Endodermal cell (in vitro differentiated cells): ENCODE data around the gene IMMP2L. TPM values are rescaled to one million over a fixed set of nuclear protein-coding genes. Genes with fewer than 3 reads are reported as not detected.

Experiments used
- DNase-seq: peaks from one replicate; pipeline ENCODE4 v3.0.0-alpha.2; 2017
- H3K27ac ChIP-seq: 2 replicates; pipeline ENCODE4 v1.5.1; 2013; ENCODE audit warnings: mild to moderate bottlenecking, low read depth, low read length, moderate library complexity
- H3K27me3 ChIP-seq: 2 replicates; pipeline ENCODE4 v1.6.1; 2013; ENCODE audit warnings: mild to moderate bottlenecking, low read length, moderate library complexity; ENCODE audit not compliant: insufficient read depth, control insufficient read depth, poor library complexity, severe bottlenecking
- H3K36me3 ChIP-seq: 2 replicates; pipeline ENCODE4 v1.7.0; 2013; ENCODE audit warnings: mild to moderate bottlenecking, low read length, moderate library complexity; ENCODE audit not compliant: control insufficient read depth, insufficient read depth
- H3K4me1 ChIP-seq: one replicate; pipeline ENCODE4 v1.7.0; 2013; ENCODE audit warnings: low read length; ENCODE audit not compliant: control insufficient read depth, insufficient read depth
- H3K4me3 ChIP-seq: 2 replicates; pipeline ENCODE4 v1.5.1; 2013; ENCODE audit warnings: mild to moderate bottlenecking, low read length, moderate library complexity
- H3K9ac ChIP-seq: 2 replicates; pipeline ENCODE4 v1.6.1; 2013; ENCODE audit warnings: mild to moderate bottlenecking, low read length, moderate library complexity; ENCODE audit not compliant: poor library complexity, severe bottlenecking; ENCODE audit errors: extremely low read depth
- H3K9me3 ChIP-seq: 2 replicates; pipeline ENCODE4 v1.6.1; 2013; ENCODE audit warnings: mild to moderate bottlenecking, low read length, moderate library complexity; ENCODE audit not compliant: control insufficient read depth
- H3K27ac Mint-ChIP-seq: 2 replicates; pipeline ENCODE4 v1.8.0; 2020; ENCODE audit warnings: mixed read lengths
- H3K27me3 Mint-ChIP-seq: 2 replicates; pipeline ENCODE4 v1.8.0; 2021; ENCODE audit warnings: mild to moderate bottlenecking, mixed read lengths; ENCODE audit not compliant: insufficient read depth
- H3K36me3 Mint-ChIP-seq: 2 replicates; pipeline ENCODE4 v1.8.0; 2020; ENCODE audit warnings: low read depth, mixed read lengths
- H3K4me1 Mint-ChIP-seq: 2 replicates; pipeline ENCODE4 v1.8.0; 2020; ENCODE audit warnings: mixed read lengths
- H3K4me3 Mint-ChIP-seq: 2 replicates; pipeline ENCODE4 v1.8.0; 2020; ENCODE audit warnings: mild to moderate bottlenecking, moderate library complexity, mixed read lengths
- H3K9me3 Mint-ChIP-seq: 2 replicates; pipeline ENCODE4 v1.8.0; 2020; ENCODE audit warnings: mild to moderate bottlenecking, mixed read lengths
- WGBS, 2 experiments: methylation state at CpG; one replicate each; pipeline versions ENCODE4 v1.1.5 to v1.1.7; 2013; ENCODE audit warnings: missing lambda C conversion rate in 2 of 2, mixed read lengths in 1 of 2; ENCODE audit not compliant: insufficient coverage in 1 of 2, insufficient read length in 1 of 2; 5-methylcytosine and 5-hydroxymethylcytosine counted together
- total RNA-seq, 2 donors: library from RNA; stranded (reverse); fragmentation: NEBNext Ultra II Directional in 1 of 2; extraction: Animal tissue kit (Norgen Biotek cat#: 25700) in 1 of 2; gene quantifications; 2 replicates in 1 of 2; 3 replicates in 1 of 2; pipeline ENCODE4 v1.2.1, GENCODE V29; 2021
- TF ChIP-seq, protein P1 (sequence below): fragments of 200-600 bp; sonication (generic); conservative IDR thresholded peaks from 2 replicates; pipeline ENCODE4 v1.5.0; 2021; ENCODE audit warnings: antibody characterized with exemption, mild to moderate bottlenecking

IMMP2L gene
- total RNA-seq, 2 donors from 2014 or later, result 17.7 to 19.4 TPM

DNA sequence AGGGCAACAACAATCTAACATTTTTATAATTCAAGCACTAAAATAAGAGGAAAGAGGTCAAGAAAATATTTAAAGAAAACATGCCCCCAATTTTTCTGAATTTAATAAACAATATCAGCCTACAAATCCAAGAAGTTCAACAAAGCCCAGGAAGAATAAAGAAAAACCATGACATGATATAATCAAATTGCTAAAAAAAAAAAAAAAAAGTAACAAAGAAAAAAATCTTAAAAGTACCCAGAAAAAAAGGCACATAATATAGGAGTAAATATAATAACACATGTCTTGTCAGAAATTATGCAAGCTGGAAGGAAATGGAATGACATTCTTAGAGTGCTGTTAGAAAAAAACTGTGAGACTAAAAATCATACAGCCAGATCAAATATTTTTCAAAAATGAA, 151.4 kb downstream of the IMMP2L start:
- TF ChIP-seq, protein P1, sequence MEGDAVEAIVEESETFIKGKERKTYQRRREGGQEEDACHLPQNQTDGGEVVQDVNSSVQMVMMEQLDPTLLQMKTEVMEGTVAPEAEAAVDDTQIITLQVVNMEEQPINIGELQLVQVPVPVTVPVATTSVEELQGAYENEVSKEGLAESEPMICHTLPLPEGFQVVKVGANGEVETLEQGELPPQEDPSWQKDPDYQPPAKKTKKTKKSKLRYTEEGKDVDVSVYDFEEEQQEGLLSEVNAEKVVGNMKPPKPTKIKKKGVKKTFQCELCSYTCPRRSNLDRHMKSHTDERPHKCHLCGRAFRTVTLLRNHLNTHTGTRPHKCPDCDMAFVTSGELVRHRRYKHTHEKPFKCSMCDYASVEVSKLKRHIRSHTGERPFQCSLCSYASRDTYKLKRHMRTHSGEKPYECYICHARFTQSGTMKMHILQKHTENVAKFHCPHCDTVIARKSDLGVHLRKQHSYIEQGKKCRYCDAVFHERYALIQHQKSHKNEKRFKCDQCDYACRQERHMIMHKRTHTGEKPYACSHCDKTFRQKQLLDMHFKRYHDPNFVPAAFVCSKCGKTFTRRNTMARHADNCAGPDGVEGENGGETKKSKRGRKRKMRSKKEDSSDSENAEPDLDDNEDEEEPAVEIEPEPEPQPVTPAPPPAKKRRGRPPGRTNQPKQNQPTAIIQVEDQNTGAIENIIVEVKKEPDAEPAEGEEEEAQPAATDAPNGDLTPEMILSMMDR, result no peak
- H3K4me1 Mint-ChIP-seq, result no peaks in the 10 kb centered on the region

DNA sequence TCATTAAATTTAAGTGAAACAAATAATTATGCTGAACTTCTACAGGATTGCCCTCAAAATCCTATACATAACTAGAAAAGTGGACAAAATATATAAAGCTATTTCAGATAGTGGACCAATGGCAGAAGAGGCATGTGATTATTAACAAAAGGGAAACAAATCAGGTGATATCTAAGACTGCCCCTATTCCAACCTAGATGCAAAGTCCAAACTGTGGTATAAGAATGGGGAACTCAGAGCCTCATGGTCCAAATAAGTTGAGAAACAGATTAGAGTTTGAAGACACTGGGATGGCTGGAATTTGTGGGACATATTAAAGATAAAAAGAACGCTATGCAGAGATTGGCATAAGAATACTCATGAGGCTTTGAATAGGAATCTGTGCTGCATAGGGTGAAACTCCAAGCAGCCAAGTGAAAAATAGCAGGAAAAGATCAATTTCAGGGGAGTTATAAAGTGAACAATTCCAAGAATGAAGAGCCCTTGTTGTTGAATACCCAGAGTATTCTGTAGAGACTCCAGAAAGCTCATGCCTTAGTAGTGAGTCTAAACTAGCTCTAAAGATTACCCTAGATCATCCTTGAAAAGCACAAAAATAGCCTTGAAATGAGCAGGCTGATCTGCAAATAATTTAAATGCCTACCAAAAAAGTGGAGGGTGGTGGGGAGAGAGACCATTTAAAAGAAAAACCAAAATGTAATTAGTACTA, 152.4 kb downstream of the IMMP2L start:
- H3K27ac ChIP-seq, result no peak overlapping the region
- no peaks in the 10 kb centered on the region for H3K4me1 ChIP-seq
- no peaks in the 10 kb centered on the region for H3K9me3 ChIP-seq
- WGBS, 2 experiments, result 75 to 82% methylated on average over 1 of the region's 1 CpG
- DNase-seq, result no peak
- Mint-ChIP-seq H3K36me3 (no peaks in the 10 kb centered on the region), H3K4me3 (no peak overlapping the region), H3K27ac (no peak overlapping the region), H3K4me1 (no peaks in the 10 kb centered on the region), H3K27me3 (no peaks in the 10 kb centered on the region), H3K9me3 (no peaks in the 10 kb centered on the region)
- H3K36me3 ChIP-seq, result no peaks in the 10 kb centered on the region
- TF ChIP-seq, protein P1, result no peak
- no peaks in the 10 kb centered on the region for H3K27me3 ChIP-seq
- no peak overlapping the region for H3K4me3 ChIP-seq
- H3K9ac ChIP-seq, result no peak overlapping the region

More for the DNA sequence above, 151.4 kb downstream of the IMMP2L start:
- Histone ChIP-seq H3K27ac (no peak overlapping the region), H3K4me3 (no peak overlapping the region), H3K4me1 (no peaks in the 10 kb centered on the region), H3K9ac (no peak overlapping the region), H3K27me3 (no peaks in the 10 kb centered on the region), H3K9me3 (no peaks in the 10 kb centered on the region), H3K36me3 (no peaks in the 10 kb centered on the region)
- Mint-ChIP-seq H3K4me3 (no peak overlapping the region), H3K9me3 (no peaks in the 10 kb centered on the region), H3K27me3 (no peaks in the 10 kb centered on the region), H3K36me3 (no peaks in the 10 kb centered on the region), H3K27ac (no peak overlapping the region)
- no peak for DNase-seq

DNA sequence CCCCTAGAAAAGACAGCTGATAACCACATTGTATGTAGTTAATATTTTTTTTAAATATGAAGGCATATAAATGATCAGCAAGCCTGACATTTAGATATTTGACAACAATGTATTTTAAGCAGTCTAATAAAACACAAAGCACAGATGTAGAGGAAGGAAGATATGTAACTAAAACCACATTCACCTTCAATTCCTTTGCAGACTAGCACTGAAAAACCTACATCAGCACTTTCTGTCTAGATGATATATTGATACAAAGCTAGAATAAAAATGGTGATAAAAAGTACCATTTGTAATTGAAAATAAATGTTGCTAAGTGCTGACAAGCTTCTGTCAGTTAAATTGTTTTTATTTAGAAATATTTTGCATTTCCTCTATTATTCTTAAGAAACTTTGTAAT, 153.6 kb downstream of the IMMP2L start:
- Mint-ChIP-seq H3K4me3 (no peak overlapping the region), H3K27ac (no peak overlapping the region), H3K9me3 (no peaks in the 10 kb centered on the region), H3K36me3 (no peaks in the 10 kb centered on the region), H3K27me3 (no peaks in the 10 kb centered on the region), H3K4me1 (no peaks in the 10 kb centered on the region)
- Histone ChIP-seq H3K9ac (no peak overlapping the region), H3K9me3 (no peaks in the 10 kb centered on the region), H3K4me3 (no peak overlapping the region), H3K27me3 (no peaks in the 10 kb centered on the region), H3K27ac (no peak overlapping the region), H3K36me3 (no peaks in the 10 kb centered on the region), H3K4me1 (no peaks in the 10 kb centered on the region)
- TF ChIP-seq, protein P1, result no peak
- no peak for DNase-seq
